IPS-11a (cell line): ENCODE data around the gene SMO.
A peak's percentile ranks its signal among the peaks of the same experiment; 100 is the strongest.
"Not testable (repeated sequence)": the region's sequence is repeated elsewhere in the genome, so short reads cannot be mapped to it uniquely, and the experiment has no call there.

ENCODE experiments used
- H3K4me3 ChIP-seq: one replicate; pipeline ENCODE4 v1.5.1; 2013; ENCODE audit warnings: low read depth, low read length, control low read depth

The SMO gene

GRCh38 chr7:129169686-129170440 is 18.6 kb upstream of the SMO start:
- peak overlapping the region; percentile 36 for H3K4me3 ChIP-seq

- no peak overlapping the region for H3K4me3 ChIP-seq
These were observed 17.9 kb upstream of the SMO start for GRCh38 chr7:129170441-129171021.

- H3K4me3 ChIP-seq = not testable (repeated sequence)
These were observed 14.6 kb upstream of the SMO start for GRCh38 chr7:129173861-129174260.

GRCh38 chr7:129176916-129177710 is 11.3 kb upstream of the SMO start:
- no peak overlapping the region for H3K4me3 ChIP-seq

- no peak overlapping the region for H3K4me3 ChIP-seq
These were observed 3.3 kb upstream of the SMO start for GRCh38 chr7:129184981-129185670.

- H3K4me3 ChIP-seq = no peak overlapping the region
These were observed 1.6 kb upstream of the SMO start for GRCh38 chr7:129186749-129187260.

GRCh38 chr7:129187681-129188371 is 607 bp upstream of the SMO start:
- H3K4me3 ChIP-seq = peak overlapping the region; percentile 87

- H3K4me3 ChIP-seq = peak overlapping the region; percentile 87
These were observed 643 bp downstream of the SMO start for GRCh38 chr7:129188892-129189660.

- peak overlapping the region; percentile 87 for H3K4me3 ChIP-seq
These were observed 1.4 kb downstream of the SMO start for GRCh38 chr7:129189661-129190310.

GRCh38 chr7:129191272-129191671 is 2.8 kb downstream of the SMO start:
- H3K4me3 ChIP-seq = no peak overlapping the region

- H3K4me3 ChIP-seq = no peak overlapping the region
These were observed 5.5 kb downstream of the SMO start for GRCh38 chr7:129193892-129194291.

GRCh38 chr7:129197771-129198170 is 9.3 kb downstream of the SMO start:
- no peak overlapping the region for H3K4me3 ChIP-seq

GRCh38 chr7:129199406-129199805 is 11.0 kb downstream of the SMO start:
- H3K4me3 ChIP-seq = no peak overlapping the region

- H3K4me3 ChIP-seq = no peak overlapping the region
These were observed 13.8 kb downstream of the SMO start for GRCh38 chr7:129202058-129202777.

GRCh38 chr7:129203050-129203741 is 14.8 kb downstream of the SMO start:
- H3K4me3 ChIP-seq = no peak overlapping the region

- no peak overlapping the region for H3K4me3 ChIP-seq
These were observed 16.8 kb downstream of the SMO start for GRCh38 chr7:129205126-129205818.

- no peak overlapping the region for H3K4me3 ChIP-seq
These were observed 17.8 kb downstream of the SMO start for GRCh38 chr7:129205987-129206785.
